Anterior cingulate cortex (tissue), 58 donors: Measurements from ENCODE around the gene ZMAT2.
A peak's percentile ranks its signal among the peaks of the same experiment; 100 is the strongest.
"Not testable (repeated sequence)": the region's sequence is repeated elsewhere in the genome, so short reads cannot be mapped to it uniquely, and the experiment has no call there.

Experiments used
- DNase-seq, 58 donors: peaks; one replicate each; lab custom pipeline; 2025; lab: John Stamatoyannopoulos, UW

ZMAT2 gene

GRCh38 chr5:140707812-140708211 is 7.6 kb downstream of the ZMAT2 start:
- DNase-seq, result no peak

- not testable (repeated sequence) for DNase-seq
Observed at GRCh38 chr5:140708787-140709186, 8.5 kb downstream of the ZMAT2 start.

- peak in 57 of 58 donors; percentile 4 to 88 (median 55) for DNase-seq
Observed at GRCh38 chr5:140710899-140711552, 10.8 kb downstream of the ZMAT2 start.

GRCh38 chr5:140711794-140712193 is 11.5 kb downstream of the ZMAT2 start:
- DNase-seq, result no peak

- no peak for DNase-seq
Observed at GRCh38 chr5:140713562-140714094, 13.4 kb downstream of the ZMAT2 start.

- not testable (repeated sequence) for DNase-seq
Observed at GRCh38 chr5:140716238-140716637, 16.0 kb downstream of the ZMAT2 start.

- no peak for DNase-seq
Observed at GRCh38 chr5:140718266-140718592, 18.0 kb downstream of the ZMAT2 start.

- DNase-seq, result not testable (repeated sequence)
Observed at GRCh38 chr5:140720738-140721137, 20.5 kb downstream of the ZMAT2 start.

- DNase-seq, result not testable (repeated sequence)
Observed at GRCh38 chr5:140721395-140721794, 21.1 kb downstream of the ZMAT2 start.

- DNase-seq, result peak in 1 of 58 donors; percentile 16
Observed at GRCh38 chr5:140725799-140726471, 25.7 kb downstream of the ZMAT2 start.

GRCh38 chr5:140733098-140733497 is 32.9 kb downstream of the ZMAT2 start:
- no peak for DNase-seq

GRCh38 chr5:140734354-140734753 is 34.1 kb downstream of the ZMAT2 start:
- no peak for DNase-seq

- DNase-seq, result no peak
Observed at GRCh38 chr5:140737486-140737885, 37.2 kb downstream of the ZMAT2 start.

GRCh38 chr5:140741967-140742366 is 41.7 kb downstream of the ZMAT2 start:
- DNase-seq, result no peak

- no peak for DNase-seq
Observed at GRCh38 chr5:140753561-140753960, 53.3 kb downstream of the ZMAT2 start.
